SK-N-SH treated with all-trans-retinoic acid at 6 μM for 48 hours (cell line): ENCODE data around the gene RNH1.

ENCODE experiments used
- ATAC-seq: fragments of 200-7000 bp; cut with Tn5 transposase; 3 replicates; pipeline ENCODE4 v1.9.1; 2020; ENCODE audit warnings: mild to moderate bottlenecking, moderate library complexity
- ARNTL ChIP-seq: fragments of 450-650 bp; formaldehyde crosslinking; IDR thresholded peaks from 2 replicates; pipeline ENCODE4 v1.5.0; 2020; ENCODE audit warnings: low read depth, mild to moderate bottlenecking, moderate library complexity, borderline replicate concordance
- BACH2 ChIP-seq: fragments of 250-450 bp; sonication (Bioruptor Pico); IDR thresholded peaks from 2 replicates; pipeline ENCODE4 v1.9.0; 2021; ENCODE audit warnings: mild to moderate bottlenecking, borderline replicate concordance
- CREB5 ChIP-seq: fragments of 250-450 bp; sonication (Bioruptor Pico); IDR thresholded peaks from 2 replicates; pipeline ENCODE4 v1.5.1; 2020; ENCODE audit warnings: low read depth, mild to moderate bottlenecking, moderate library complexity
- CSDC2 ChIP-seq: fragments of 250-450 bp; sonication (Bioruptor Pico); IDR thresholded peaks from 2 replicates; pipeline ENCODE4 v1.5.0; 2020; ENCODE audit warnings: mild to moderate bottlenecking, moderate library complexity
- CSRNP3 ChIP-seq: fragments of 250-450 bp; sonication (Bioruptor Pico); IDR thresholded peaks from 2 replicates; pipeline ENCODE4 v1.5.1; 2021; ENCODE audit warnings: mild to moderate bottlenecking, moderate library complexity
- ESRRG ChIP-seq: fragments of 250-450 bp; sonication (Bioruptor Pico); IDR thresholded peaks from 2 replicates; pipeline ENCODE4 v1.6.1; 2021; ENCODE audit warnings: mild to moderate bottlenecking
- GLIS3 ChIP-seq: fragments of 250-450 bp; sonication (Bioruptor Pico); IDR thresholded peaks from 2 replicates; pipeline ENCODE4 v1.5.0; 2020; ENCODE audit warnings: mild to moderate bottlenecking, moderate library complexity
- ISL1 ChIP-seq: fragments of 250-450 bp; sonication (Bioruptor Pico); IDR thresholded peaks from 2 replicates; pipeline ENCODE4 v2.1.2; 2022; ENCODE audit warnings: mild to moderate bottlenecking, moderate library complexity
- OSR1 ChIP-seq: fragments of 250-450 bp; sonication (Bioruptor Pico); IDR thresholded peaks from 2 replicates; pipeline ENCODE4 v1.8.0; 2022; ENCODE audit warnings: moderate library complexity, mild to moderate bottlenecking, inconsistent platforms
- PATZ1 ChIP-seq: fragments of 250-450 bp; sonication (Bioruptor Pico); IDR thresholded peaks from 2 replicates; pipeline ENCODE4 v1.8.0; 2020; ENCODE audit warnings: mild to moderate bottlenecking, moderate library complexity, borderline replicate concordance
- POU6F1 ChIP-seq: fragments of 250-450 bp; sonication (Bioruptor Pico); IDR thresholded peaks from 2 replicates; pipeline ENCODE4 v1.8.0; 2021; ENCODE audit warnings: low read depth, mild to moderate bottlenecking, moderate library complexity, borderline replicate concordance
- PPARA ChIP-seq: fragments of 250-450 bp; sonication (Bioruptor Pico); IDR thresholded peaks from 2 replicates; pipeline ENCODE4 v1.5.0; 2020; ENCODE audit warnings: mild to moderate bottlenecking, borderline replicate concordance
- RARB ChIP-seq: fragments of 250-450 bp; sonication (Bioruptor Pico); IDR thresholded peaks from 2 replicates; pipeline ENCODE4 v1.8.0; 2021; ENCODE audit warnings: mild to moderate bottlenecking, moderate library complexity
- SNAI2 ChIP-seq: fragments of 250-450 bp; sonication (Bioruptor Pico); IDR thresholded peaks from 2 replicates; pipeline ENCODE4 v1.5.0; 2020; ENCODE audit warnings: mild to moderate bottlenecking, moderate library complexity
- TCF4 ChIP-seq: fragments of 250-450 bp; sonication (Bioruptor Pico); IDR thresholded peaks from 2 replicates; pipeline ENCODE4 v1.8.0; 2021; ENCODE audit warnings: mild to moderate bottlenecking, moderate library complexity, borderline replicate concordance
- TOX ChIP-seq: fragments of 250-450 bp; sonication (Bioruptor Pico); IDR thresholded peaks from 2 replicates; pipeline ENCODE4 v1.8.0; 2021; ENCODE audit warnings: mild to moderate bottlenecking, moderate library complexity, borderline replicate concordance
- TSHZ2 ChIP-seq: fragments of 250-450 bp; sonication (Bioruptor Pico); IDR thresholded peaks from 2 replicates; pipeline ENCODE4 v1.5.0; 2020; ENCODE audit warnings: mild to moderate bottlenecking, moderate library complexity
- ZC3H10 ChIP-seq: fragments of 250-450 bp; sonication (Bioruptor Pico); IDR thresholded peaks from 2 replicates; pipeline ENCODE4 v1.5.1; 2021; ENCODE audit warnings: mild to moderate bottlenecking, moderate library complexity
- ZFP3 ChIP-seq: fragments of 250-450 bp; sonication (Bioruptor Pico); IDR thresholded peaks from 2 replicates; pipeline ENCODE4 v1.5.0; 2020; ENCODE audit warnings: mild to moderate bottlenecking, moderate library complexity
- ZNF565 ChIP-seq: fragments of 450-650 bp; formaldehyde crosslinking; conservative IDR thresholded peaks from 2 replicates; pipeline ENCODE4 v1.5.0; 2020; ENCODE audit warnings: low read depth, mild to moderate bottlenecking, moderate library complexity
- ZNF70 ChIP-seq: fragments of 450-650 bp; formaldehyde crosslinking; IDR thresholded peaks from 2 replicates; pipeline ENCODE4 v1.5.0; 2020; ENCODE audit warnings: mild to moderate bottlenecking, moderate library complexity
- ZNF8 ChIP-seq: fragments of 450-650 bp; formaldehyde crosslinking; IDR thresholded peaks from 2 replicates; pipeline ENCODE4 v1.5.0; 2020; ENCODE audit warnings: mild to moderate bottlenecking, moderate library complexity

RNH1 gene

GRCh38 chr11:468493-468892 is 38.5 kb downstream of the RNH1 start:
- TF ChIP-seq ESRRG = no peak
- no peak for TF ChIP-seq ZNF565
- no peak for TF ChIP-seq CREB5 (CRISPR knock-in tag)
- TF ChIP-seq PPARA (CRISPR knock-in tag) = no peak
- TF ChIP-seq ZFP3 (CRISPR knock-in tag) = no peak
- no peak for TF ChIP-seq ISL1 (CRISPR knock-in tag)
- no peak for TF ChIP-seq GLIS3
- TF ChIP-seq BACH2 (CRISPR knock-in tag) = no peak
- TF ChIP-seq CSDC2 = no peak
- TF ChIP-seq ZC3H10 (CRISPR knock-in tag) = no peak
- TF ChIP-seq ZNF70 (CRISPR knock-in tag) = no peak
- TF ChIP-seq, all 23 proteins: peak for 0
- no peak for ATAC-seq

- no peak for TF ChIP-seq ZNF565
- no peak for TF ChIP-seq ESRRG
- TF ChIP-seq OSR1 = no peak
- TF ChIP-seq BACH2 (CRISPR knock-in tag) = no peak
- no peak for TF ChIP-seq TCF4 (CRISPR knock-in tag)
- TF ChIP-seq SNAI2 (CRISPR knock-in tag) = no peak
- no peak for TF ChIP-seq ZNF70 (CRISPR knock-in tag)
- no peak for TF ChIP-seq GLIS3
- TF ChIP-seq PATZ1 = no peak
- no peak for TF ChIP-seq PPARA (CRISPR knock-in tag)
- TF ChIP-seq RARB = no peak
- TF ChIP-seq ISL1 (CRISPR knock-in tag) = no peak
- no peak for TF ChIP-seq ZNF8 (CRISPR knock-in tag)
- TF ChIP-seq ZC3H10 (CRISPR knock-in tag) = no peak
- no peak for TF ChIP-seq POU6F1 (CRISPR knock-in tag)
- no peak for TF ChIP-seq TOX (CRISPR knock-in tag)
- no peak for TF ChIP-seq CREB5 (CRISPR knock-in tag)
- TF ChIP-seq CSDC2 = no peak
- no peak for ATAC-seq
These were observed 39.0 kb downstream of the RNH1 start for GRCh38 chr11:468036-468435.

GRCh38 chr11:465896-466530 is 41.0 kb downstream of the RNH1 start:
- ATAC-seq = no peak
- TF ChIP-seq CREB5 (CRISPR knock-in tag) (no peak), RARB (no peak), SNAI2 (CRISPR knock-in tag) (no peak), TSHZ2 (no peak), CSRNP3 (CRISPR knock-in tag) (no peak), ARNTL (CRISPR knock-in tag) (no peak), TOX (CRISPR knock-in tag) (no peak), TCF4 (CRISPR knock-in tag) (no peak), BACH2 (CRISPR knock-in tag) (no peak), ISL1 (CRISPR knock-in tag) (no peak), ESRRG (no peak), GLIS3 (no peak)
